Gastrocnemius medialis (tissue), 4 donors: Measurements from ENCODE around the gene CCDC150.

Experiments
- POLR2A ChIP-seq, 2 donors: fragments of 450-650 bp; IDR thresholded peaks; one replicate each; pipeline ENCODE4 v1.6.1; 2017; ENCODE audit warnings: antibody characterized with exemption in 2 of 2, mild to moderate bottlenecking in 2 of 2, moderate library complexity in 2 of 2
- TF ChIP-seq, protein P1 (sequence below), 5 experiments: fragments of 450-650 bp in 3 of 5; fragments of 200-600 bp in 2 of 5; sonication (generic) in 2 of 5; IDR thresholded peaks in 4 of 5; conservative IDR thresholded peaks in 1 of 5; 1 replicate in 4 of 5; 2 replicates in 1 of 5; pipeline ENCODE4 v1.5.1; 2016 to 2019; ENCODE audit warnings: antibody characterized with exemption in 5 of 5, mild to moderate bottlenecking in 3 of 5, moderate library complexity in 3 of 5

DNA sequence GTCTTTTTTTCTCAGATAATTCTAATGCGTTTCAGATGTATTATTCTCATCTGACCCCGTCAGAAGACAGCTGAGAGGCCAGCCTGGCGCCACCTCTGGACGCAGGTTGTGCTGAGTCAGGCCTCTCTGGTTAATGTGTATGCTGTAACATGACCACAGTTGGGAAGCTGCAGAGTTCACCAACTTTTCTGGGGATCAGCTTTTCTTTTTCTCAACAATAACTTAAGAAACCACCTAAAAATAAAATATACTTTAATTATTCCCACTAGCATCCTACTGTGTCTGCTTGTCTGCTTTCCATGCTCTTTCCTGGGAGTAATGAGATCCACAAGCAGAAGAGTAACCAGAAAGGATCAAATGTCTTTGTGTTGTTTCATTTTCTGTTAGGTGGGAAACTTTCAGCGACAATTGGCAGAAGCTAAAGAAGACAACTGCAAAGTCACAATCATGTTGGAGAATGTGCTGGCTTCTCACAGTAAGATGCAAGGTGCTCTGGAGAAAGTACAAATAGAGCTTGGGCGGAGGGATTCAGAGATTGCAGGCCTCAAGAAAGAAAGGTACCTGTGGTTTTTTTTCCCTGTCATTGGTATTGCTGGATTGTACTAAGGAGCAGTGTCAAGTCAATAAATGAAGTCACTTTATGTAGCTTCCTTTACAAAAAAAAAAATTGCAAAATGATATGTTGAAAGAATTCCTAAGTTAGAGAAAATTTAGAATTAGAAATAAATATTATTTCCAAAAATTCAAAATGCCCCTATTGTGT, 79.8 kb downstream of the CCDC150 start:
- no peak for TF ChIP-seq POLR2A (IDR thresholded peaks at IDR 0.05)
- TF ChIP-seq, protein P1, sequence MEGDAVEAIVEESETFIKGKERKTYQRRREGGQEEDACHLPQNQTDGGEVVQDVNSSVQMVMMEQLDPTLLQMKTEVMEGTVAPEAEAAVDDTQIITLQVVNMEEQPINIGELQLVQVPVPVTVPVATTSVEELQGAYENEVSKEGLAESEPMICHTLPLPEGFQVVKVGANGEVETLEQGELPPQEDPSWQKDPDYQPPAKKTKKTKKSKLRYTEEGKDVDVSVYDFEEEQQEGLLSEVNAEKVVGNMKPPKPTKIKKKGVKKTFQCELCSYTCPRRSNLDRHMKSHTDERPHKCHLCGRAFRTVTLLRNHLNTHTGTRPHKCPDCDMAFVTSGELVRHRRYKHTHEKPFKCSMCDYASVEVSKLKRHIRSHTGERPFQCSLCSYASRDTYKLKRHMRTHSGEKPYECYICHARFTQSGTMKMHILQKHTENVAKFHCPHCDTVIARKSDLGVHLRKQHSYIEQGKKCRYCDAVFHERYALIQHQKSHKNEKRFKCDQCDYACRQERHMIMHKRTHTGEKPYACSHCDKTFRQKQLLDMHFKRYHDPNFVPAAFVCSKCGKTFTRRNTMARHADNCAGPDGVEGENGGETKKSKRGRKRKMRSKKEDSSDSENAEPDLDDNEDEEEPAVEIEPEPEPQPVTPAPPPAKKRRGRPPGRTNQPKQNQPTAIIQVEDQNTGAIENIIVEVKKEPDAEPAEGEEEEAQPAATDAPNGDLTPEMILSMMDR (IDR thresholded peaks at IDR 0.05 in 4 of 5, conservative IDR thresholded peaks at IDR 0.05 in 1 of 5), result no peak
